ENCODE results near the gene OBSCN. TPM values are rescaled to one million over a fixed set of nuclear protein-coding genes. Genes with fewer than 3 reads are reported as not detected.

Gene OBSCN
- total RNA-seq, 1 donor from 2014 or later: 23.1 TPM

GRCh38 chr1:228288536-228289238, 80.8 kb downstream of the OBSCN start:
- no peak for DNase-seq (ENCODE audit: low spot score)

GRCh38 chr1:228289239-228289849, 81.5 kb downstream of the OBSCN start:
- DNase-seq (ENCODE audit: low spot score): no peak

GRCh38 chr1:228289996-228290881, 82.4 kb downstream of the OBSCN start:
- no peak for DNase-seq (ENCODE audit: low spot score)

GRCh38 chr1:228291906-228292608, 84.2 kb downstream of the OBSCN start:
- no peak for DNase-seq (ENCODE audit: low spot score)

- DNase-seq (ENCODE audit: low spot score): no peak
These were observed 84.7 kb downstream of the OBSCN start for GRCh38 chr1:228292609-228292911.

- no peak for DNase-seq (ENCODE audit: low spot score)
These were observed 85.5 kb downstream of the OBSCN start for GRCh38 chr1:228293393-228293792.

- DNase-seq (ENCODE audit: low spot score): no peak
These were observed 86.1 kb downstream of the OBSCN start for GRCh38 chr1:228293816-228294500.

- no peak for DNase-seq (ENCODE audit: low spot score)
These were observed 86.9 kb downstream of the OBSCN start for GRCh38 chr1:228294717-228295116.

GRCh38 chr1:228295201-228295600, 87.4 kb downstream of the OBSCN start:
- no peak for DNase-seq (ENCODE audit: low spot score)

- no peak for DNase-seq (ENCODE audit: low spot score)
These were observed 88.1 kb downstream of the OBSCN start for GRCh38 chr1:228295981-228296380.

- DNase-seq (ENCODE audit: low spot score): no peak
These were observed 89.4 kb downstream of the OBSCN start for GRCh38 chr1:228297242-228297641.

- no peak for DNase-seq (ENCODE audit: low spot score)
These were observed 90.0 kb downstream of the OBSCN start for GRCh38 chr1:228297822-228298221.

- no peak for DNase-seq (ENCODE audit: low spot score)
These were observed 90.6 kb downstream of the OBSCN start for GRCh38 chr1:228298471-228298870.

- no peak for DNase-seq (ENCODE audit: low spot score)
These were observed 91.4 kb downstream of the OBSCN start for GRCh38 chr1:228299211-228299610.

- DNase-seq (ENCODE audit: low spot score): no peak
These were observed 92.1 kb downstream of the OBSCN start for GRCh38 chr1:228299901-228300300.

GRCh38 chr1:228302086-228302485, 94.2 kb downstream of the OBSCN start:
- DNase-seq (ENCODE audit: low spot score): no peak

- no peak for DNase-seq (ENCODE audit: low spot score)
These were observed 95.8 kb downstream of the OBSCN start for GRCh38 chr1:228303596-228303995.

GRCh38 chr1:228304225-228304624, 96.4 kb downstream of the OBSCN start:
- no peak for DNase-seq (ENCODE audit: low spot score)

GRCh38 chr1:228304766-228305395, 97.0 kb downstream of the OBSCN start:
- DNase-seq (ENCODE audit: low spot score): no peak

- DNase-seq (ENCODE audit: low spot score): no peak
These were observed 97.9 kb downstream of the OBSCN start for GRCh38 chr1:228305721-228306152.
